D721Med (cell line): ENCODE results near the gene SLC23A1.

Experiments
- DNase-seq: peaks from one replicate; pipeline ENCODE4 v3.0.0; 2011; ENCODE audit warnings: low spot score; ENCODE audit not compliant: insufficient read length
- FAIRE-seq: peaks from 2 replicates; lab custom pipeline; 2011; peaks lifted over from hg19 to GRCh38; lab: Jason Lieb, UNC
- CTCF ChIP-seq: IDR thresholded peaks from 2 replicates; pipeline ENCODE4 v1.5.1; 2012; ENCODE audit warnings: mild to moderate bottlenecking, control low read depth; ENCODE audit not compliant: insufficient read depth; ENCODE audit errors: missing control alignments

SLC23A1 gene

GRCh38 chr5:139397921-139398320 is 14.8 kb upstream of the SLC23A1 start:
- DNase-seq (no peak), FAIRE-seq (no peak)
- no peak for TF ChIP-seq CTCF

- TF ChIP-seq CTCF, result no peak
- DNase-seq (no peak), FAIRE-seq (no peak)
Observed at GRCh38 chr5:139396691-139397090, 13.6 kb upstream of the SLC23A1 start.

- no peak for TF ChIP-seq CTCF
- DNase-seq (no peak), FAIRE-seq (no peak)
Observed at GRCh38 chr5:139395844-139396640, 12.9 kb upstream of the SLC23A1 start.

GRCh38 chr5:139394654-139395566 is 11.8 kb upstream of the SLC23A1 start, which contains the start of gene PROB1:
TSS of gene PROB1 (minus strand) at chr5:139395104. CDS start at chr5:139395081, 23 bp downstream.
- no peak for DNase-seq
- no peak for FAIRE-seq
- TF ChIP-seq CTCF, result no peak

DNA sequence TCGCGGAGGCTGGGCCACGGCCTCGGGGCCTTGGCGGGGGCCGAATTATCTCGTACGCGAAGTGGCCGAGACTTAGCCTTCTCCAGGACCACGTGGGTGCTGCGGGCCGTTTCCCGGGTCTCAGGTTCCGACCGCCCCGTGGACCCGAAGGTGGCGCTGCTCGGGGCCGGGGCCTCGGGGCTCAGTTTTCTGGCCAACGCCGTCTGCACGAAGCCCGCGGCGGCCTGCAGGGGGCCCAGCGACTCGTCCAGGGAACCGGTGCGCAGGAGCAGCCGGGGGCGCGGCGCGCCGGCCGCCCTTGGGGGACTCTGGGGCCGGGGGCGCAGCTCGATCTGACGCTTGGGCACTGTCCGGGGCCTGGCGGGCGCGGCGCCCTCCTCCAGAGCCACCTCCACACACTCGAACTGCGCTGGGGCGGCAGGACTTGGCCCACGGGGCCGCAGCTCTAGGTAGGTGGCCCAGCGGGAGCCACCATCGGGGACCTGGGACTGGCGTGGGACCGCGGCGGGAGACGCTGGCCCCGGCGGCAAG is 11.1 kb upstream of the SLC23A1 start:
- FAIRE-seq (no peak), DNase-seq (no peak)
- no peak for TF ChIP-seq CTCF

GRCh38 chr5:139393497-139394122 is 10.5 kb upstream of the SLC23A1 start:
- FAIRE-seq, result no peak
- no peak for TF ChIP-seq CTCF
- DNase-seq, result no peak
